Ishikawa (cell line): Measurements from ENCODE around the gene CFAP57.

ENCODE experiments used
- CEBPB ChIP-seq: IDR thresholded peaks from 2 replicates; pipeline ENCODE4 v1.6.1; 2012
- CREB1 ChIP-seq: IDR thresholded peaks from 2 replicates; pipeline ENCODE4 v1.6.1; 2012; ENCODE audit warnings: low read depth
- EGR1 ChIP-seq: IDR thresholded peaks from 2 replicates; pipeline ENCODE4 v1.6.1; 2012
- EP300 ChIP-seq: IDR thresholded peaks from 2 replicates; pipeline ENCODE4 v1.6.1; 2012; ENCODE audit warnings: borderline replicate concordance
- FOXM1 ChIP-seq: IDR thresholded peaks from 2 replicates; pipeline ENCODE4 v1.6.1; 2012; ENCODE audit warnings: low read depth, borderline replicate concordance
- NFIC ChIP-seq: IDR thresholded peaks from 2 replicates; pipeline ENCODE4 v1.6.1; 2012
- RAD21 ChIP-seq: IDR thresholded peaks from 2 replicates; pipeline ENCODE4 v1.6.1; 2012; ENCODE audit warnings: low read depth
- TAF1 ChIP-seq: IDR thresholded peaks from 2 replicates; pipeline ENCODE4 v1.6.1; 2012; ENCODE audit warnings: low read depth, mild to moderate bottlenecking
- TCF12 ChIP-seq: IDR thresholded peaks from 2 replicates; pipeline ENCODE4 v1.6.1; 2012; ENCODE audit warnings: low read depth
- TEAD4 ChIP-seq: IDR thresholded peaks from 2 replicates; pipeline ENCODE4 v1.6.1; 2012
- YY1 ChIP-seq: IDR thresholded peaks from 2 replicates; pipeline ENCODE4 v1.6.1; 2012; ENCODE audit warnings: low read depth
- ZBTB7A ChIP-seq: IDR thresholded peaks from 2 replicates; pipeline ENCODE4 v1.6.1; 2012; ENCODE audit warnings: low read depth
- TF ChIP-seq, protein P1 (sequence below): IDR thresholded peaks from 2 replicates; pipeline ENCODE4 v1.6.1; 2012
- TF ChIP-seq, protein P2 (sequence below): IDR thresholded peaks from 2 replicates; pipeline ENCODE4 v1.6.1; 2012; ENCODE audit warnings: low read depth, mild to moderate bottlenecking
- TF ChIP-seq, protein P3 (sequence below): IDR thresholded peaks from 2 replicates; pipeline ENCODE4 v1.6.1; 2012

Gene CFAP57

DNA sequence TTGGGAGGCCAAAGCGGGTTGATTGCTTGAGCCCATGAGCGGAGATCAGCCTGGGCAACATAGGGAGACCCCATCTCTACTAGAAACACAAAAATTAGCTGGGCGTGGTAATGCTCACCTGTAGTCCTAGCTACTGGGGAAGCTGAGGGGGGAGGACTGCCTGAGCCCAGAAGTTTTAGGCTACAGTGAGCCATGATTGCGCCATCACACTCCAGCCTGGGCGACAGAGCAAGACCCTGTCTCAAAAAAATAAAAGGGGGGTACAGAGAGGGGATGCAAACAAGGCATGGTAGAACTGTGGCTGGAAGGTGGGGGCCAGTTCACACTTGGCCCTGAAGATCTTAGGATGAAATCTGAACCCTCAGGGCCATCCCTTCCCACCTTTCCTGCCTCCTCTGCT, 114.4 kb downstream of the CFAP57 start:
- TF ChIP-seq RAD21 (no peak), CEBPB (peak; percentile 54), YY1 (no peak)
- TF ChIP-seq, protein P1, sequence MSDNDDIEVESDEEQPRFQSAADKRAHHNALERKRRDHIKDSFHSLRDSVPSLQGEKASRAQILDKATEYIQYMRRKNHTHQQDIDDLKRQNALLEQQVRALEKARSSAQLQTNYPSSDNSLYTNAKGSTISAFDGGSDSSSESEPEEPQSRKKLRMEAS, result no peak

DNA sequence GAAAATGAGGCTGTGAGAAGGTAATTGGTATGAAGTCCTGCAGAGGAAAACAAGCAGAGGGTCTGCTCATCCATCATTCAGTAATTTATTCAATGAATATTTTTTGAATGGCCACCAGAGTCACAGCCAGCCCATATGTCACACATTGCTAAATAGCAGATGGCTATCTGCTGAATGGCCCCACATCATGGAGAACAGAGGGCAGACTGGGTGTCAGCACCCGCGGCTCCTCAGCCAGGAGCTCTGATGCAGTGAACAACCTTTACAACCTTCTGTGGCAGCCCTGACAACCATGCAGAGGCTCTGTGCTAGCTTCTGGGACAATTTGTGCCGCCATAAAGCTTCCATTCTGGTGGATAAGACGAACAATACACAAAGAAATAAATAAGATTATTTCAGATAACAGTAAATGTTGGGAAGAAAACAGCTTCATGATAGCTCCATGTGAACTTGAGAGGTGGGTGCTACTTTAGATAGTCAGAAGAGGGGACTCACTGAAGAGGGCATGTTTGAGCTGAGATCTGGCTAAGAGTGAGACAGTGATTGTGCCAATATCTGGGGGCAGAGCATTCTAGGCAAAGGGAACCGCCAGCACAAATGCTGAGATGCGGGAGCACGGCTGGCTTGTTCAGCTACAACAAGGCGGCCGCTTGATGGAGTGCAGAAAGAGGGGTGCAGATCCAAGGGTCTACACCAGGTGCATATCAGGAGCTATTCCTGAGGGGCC, 116.1 kb downstream of the CFAP57 start:
- TF ChIP-seq ZBTB7A, result no peak
- TF ChIP-seq TEAD4, result no peak
- TF ChIP-seq TAF1, result no peak
- TF ChIP-seq EGR1, result no peak
- no peak for TF ChIP-seq NFIC

DNA sequence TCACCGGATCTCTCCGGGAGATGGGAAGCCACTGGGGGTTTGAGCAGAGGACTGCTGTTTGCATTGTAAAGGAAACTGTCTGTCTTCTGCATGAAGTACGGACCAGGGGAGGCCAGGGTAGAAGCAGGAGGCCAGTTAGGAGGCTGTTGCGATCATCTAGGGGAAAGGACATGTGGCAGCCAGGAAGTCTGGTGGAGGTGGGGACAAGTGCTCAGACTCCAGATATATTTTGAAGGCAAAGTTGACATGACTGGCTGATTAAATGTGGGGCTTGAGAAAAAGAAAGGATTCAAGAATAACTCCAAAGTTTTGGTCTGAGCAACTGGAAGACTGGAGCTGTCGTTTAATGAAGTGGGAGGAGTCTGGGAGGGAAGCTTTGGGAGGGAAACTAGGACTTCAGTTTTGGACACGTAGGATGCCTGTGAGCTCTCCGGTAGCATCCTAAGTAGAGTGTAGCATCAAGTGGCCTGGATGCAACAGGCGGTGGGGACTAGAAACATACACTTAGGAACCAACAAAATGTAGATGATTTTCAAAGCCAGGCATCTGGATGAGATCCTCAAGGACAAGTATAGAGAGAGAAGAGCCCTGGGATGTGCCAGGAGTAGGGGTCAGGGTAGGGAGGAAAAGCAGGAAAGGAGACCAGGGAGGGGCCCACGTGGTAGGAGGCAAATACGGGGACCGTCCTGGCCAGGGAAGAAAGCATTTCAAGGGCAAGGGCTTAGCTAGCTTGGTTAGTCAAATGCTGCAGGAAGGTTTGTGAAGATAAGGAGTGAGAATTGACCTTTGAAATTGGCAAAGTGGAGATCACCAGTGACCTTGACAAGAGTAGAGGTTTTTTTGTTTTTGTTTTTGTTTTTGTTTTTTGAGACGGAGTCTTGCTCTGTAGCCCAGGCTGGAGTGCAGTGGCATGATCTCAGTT, 116.9 kb downstream of the CFAP57 start:
- TF ChIP-seq TAF1 (no peak), EGR1 (no peak), TEAD4 (no peak), EP300 (no peak), FOXM1 (no peak), TCF12 (no peak), CREB1 (no peak), CEBPB (no peak)

DNA sequence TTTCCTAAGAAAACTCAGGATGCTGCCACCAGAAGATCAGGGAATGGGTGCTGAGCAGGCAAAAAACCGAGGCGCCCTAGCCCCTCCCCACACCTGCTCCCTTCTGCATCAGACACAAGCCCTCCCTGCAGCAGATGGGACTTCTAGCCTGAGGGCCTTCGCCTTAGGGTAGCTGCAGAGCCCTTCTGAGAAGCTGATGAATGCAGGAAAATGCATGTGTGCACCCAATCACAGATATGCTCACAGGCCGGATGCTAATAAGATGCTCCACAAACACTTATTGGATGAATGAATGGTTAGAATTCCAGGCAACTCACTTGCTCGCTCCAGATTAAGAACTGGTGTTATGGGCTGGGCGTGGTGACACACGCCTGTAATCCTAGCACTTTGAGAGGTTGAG, 120.1 kb downstream of the CFAP57 start:
- TF ChIP-seq, protein P2, sequence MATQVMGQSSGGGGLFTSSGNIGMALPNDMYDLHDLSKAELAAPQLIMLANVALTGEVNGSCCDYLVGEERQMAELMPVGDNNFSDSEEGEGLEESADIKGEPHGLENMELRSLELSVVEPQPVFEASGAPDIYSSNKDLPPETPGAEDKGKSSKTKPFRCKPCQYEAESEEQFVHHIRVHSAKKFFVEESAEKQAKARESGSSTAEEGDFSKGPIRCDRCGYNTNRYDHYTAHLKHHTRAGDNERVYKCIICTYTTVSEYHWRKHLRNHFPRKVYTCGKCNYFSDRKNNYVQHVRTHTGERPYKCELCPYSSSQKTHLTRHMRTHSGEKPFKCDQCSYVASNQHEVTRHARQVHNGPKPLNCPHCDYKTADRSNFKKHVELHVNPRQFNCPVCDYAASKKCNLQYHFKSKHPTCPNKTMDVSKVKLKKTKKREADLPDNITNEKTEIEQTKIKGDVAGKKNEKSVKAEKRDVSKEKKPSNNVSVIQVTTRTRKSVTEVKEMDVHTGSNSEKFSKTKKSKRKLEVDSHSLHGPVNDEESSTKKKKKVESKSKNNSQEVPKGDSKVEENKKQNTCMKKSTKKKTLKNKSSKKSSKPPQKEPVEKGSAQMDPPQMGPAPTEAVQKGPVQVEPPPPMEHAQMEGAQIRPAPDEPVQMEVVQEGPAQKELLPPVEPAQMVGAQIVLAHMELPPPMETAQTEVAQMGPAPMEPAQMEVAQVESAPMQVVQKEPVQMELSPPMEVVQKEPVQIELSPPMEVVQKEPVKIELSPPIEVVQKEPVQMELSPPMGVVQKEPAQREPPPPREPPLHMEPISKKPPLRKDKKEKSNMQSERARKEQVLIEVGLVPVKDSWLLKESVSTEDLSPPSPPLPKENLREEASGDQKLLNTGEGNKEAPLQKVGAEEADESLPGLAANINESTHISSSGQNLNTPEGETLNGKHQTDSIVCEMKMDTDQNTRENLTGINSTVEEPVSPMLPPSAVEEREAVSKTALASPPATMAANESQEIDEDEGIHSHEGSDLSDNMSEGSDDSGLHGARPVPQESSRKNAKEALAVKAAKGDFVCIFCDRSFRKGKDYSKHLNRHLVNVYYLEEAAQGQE, result no peak
- TF ChIP-seq TEAD4 (no peak), NFIC (no peak), CEBPB (no peak), YY1 (no peak), ZBTB7A (no peak), RAD21 (no peak), FOXM1 (no peak), TAF1 (no peak), TCF12 (no peak), CREB1 (no peak), EP300 (no peak), EGR1 (no peak)
- TF ChIP-seq, protein P3, sequence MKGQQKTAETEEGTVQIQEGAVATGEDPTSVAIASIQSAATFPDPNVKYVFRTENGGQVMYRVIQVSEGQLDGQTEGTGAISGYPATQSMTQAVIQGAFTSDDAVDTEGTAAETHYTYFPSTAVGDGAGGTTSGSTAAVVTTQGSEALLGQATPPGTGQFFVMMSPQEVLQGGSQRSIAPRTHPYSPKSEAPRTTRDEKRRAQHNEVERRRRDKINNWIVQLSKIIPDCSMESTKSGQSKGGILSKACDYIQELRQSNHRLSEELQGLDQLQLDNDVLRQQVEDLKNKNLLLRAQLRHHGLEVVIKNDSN, result no peak
- TF ChIP-seq, protein P1, result no peak

DNA sequence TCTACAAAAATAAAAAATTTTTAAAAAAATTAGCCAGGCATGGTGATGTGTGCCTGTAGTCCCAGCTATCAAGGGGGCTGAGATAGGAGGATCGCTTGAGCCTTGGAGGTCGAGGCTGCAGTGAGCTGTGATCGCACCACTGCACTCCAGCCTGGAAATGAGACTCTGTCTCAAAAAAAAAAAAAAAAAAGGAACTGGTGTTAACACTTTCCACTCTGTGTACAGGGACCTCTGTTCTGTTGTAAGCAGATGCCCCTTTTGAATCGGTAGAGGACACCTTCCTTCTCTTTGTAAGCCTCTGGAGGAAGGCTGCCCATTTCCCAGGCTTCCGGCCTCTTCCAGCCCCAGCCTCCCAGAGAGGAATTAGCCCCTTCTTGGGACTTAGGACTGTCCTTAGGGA, 120.5 kb downstream of the CFAP57 start:
- TF ChIP-seq, protein P1, result no peak
- TF ChIP-seq YY1 (no peak), TAF1 (no peak), TCF12 (no peak)
- TF ChIP-seq, protein P2, result no peak

DNA sequence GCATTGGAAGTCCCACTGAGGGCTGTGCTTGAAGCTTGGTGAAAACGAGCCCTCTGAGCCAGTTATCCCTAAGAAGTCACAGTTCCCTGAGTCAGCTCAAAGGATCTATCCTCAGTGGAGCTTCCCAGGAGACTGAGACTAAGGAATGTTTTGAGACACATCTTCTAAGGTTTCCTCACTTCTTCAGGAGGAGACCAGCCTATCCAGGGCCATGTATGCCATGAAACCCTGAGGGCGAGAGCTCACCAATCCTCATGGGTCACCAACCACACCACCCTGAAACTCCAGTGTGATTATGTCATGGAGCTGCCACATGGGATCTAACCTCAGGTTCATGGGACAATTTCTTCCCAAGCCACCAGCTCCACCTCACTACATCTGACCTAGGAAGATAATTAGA, 121.0 kb downstream of the CFAP57 start:
- TF ChIP-seq, protein P2, result no peak
- TF ChIP-seq CEBPB, result no peak
- no peak for TF ChIP-seq TCF12
- no peak for TF ChIP-seq EP300
- no peak for TF ChIP-seq EGR1
- no peak for TF ChIP-seq TAF1
- TF ChIP-seq ZBTB7A, result no peak
- no peak for TF ChIP-seq TEAD4
- TF ChIP-seq NFIC, result no peak
- TF ChIP-seq, protein P3, result no peak
- no peak for TF ChIP-seq RAD21
- no peak for TF ChIP-seq YY1
- TF ChIP-seq, protein P1, result no peak
- no peak for TF ChIP-seq FOXM1
- no peak for TF ChIP-seq CREB1
